ENCODE data around the gene STMN1. TPM values are rescaled to one million over a fixed set of nuclear protein-coding genes. Genes with fewer than 3 reads are reported as not detected.

Gene STMN1
- total RNA-seq = 235 and 276 TPM in 2 replicates

DNA sequence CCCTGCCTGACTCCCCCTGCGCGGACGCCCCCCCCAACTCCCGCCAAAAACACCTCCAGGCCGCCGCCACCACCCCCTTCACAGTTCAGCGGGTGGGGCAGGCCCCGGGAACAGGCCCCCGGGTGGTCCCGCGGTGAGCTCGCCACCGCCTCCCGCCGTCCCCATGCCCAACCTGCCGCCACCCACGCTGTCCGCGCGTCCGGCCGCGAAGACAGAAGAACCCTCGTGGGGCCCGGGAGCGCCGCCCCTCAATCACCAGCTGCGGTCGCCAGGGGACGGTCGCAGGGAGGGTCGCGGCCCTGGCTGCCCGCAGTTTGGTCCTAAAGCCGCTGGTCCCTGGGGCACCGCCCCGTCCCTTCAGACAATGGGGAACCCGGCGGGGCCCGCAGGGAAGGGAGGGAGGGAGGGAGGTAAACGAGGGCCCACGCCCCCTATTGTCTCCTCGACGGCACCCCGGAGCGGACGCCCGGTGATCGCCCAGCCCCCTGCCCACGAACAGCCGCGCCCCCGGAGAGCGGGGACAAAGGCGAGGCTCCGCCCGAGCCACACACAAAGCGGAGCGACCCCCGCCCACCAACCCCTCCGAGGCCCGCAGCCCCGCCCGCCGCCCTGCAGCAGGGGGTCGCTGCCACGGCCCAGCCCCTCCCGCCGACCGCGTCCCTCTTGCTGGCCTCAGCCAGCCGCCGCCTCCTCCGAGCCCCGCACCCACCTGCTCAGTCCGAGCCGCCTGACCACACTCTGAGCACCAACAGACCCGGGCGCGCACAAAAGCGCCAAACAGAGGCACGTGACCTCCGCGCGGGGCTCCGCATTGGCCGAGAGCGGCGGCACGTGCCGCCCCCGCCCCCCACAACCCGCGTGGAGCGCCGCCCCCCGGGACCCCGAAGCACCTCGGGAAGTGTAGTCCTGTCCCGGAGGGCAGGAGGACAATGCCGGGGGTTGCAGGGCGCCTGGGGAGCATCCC is at the start of gene STMN1:
TSS of gene STMN1 (minus strand) at position 740 of the 964 bp plus-strand sequence. CDS start 1,743 bp downstream, outside the sequence.

DNA sequence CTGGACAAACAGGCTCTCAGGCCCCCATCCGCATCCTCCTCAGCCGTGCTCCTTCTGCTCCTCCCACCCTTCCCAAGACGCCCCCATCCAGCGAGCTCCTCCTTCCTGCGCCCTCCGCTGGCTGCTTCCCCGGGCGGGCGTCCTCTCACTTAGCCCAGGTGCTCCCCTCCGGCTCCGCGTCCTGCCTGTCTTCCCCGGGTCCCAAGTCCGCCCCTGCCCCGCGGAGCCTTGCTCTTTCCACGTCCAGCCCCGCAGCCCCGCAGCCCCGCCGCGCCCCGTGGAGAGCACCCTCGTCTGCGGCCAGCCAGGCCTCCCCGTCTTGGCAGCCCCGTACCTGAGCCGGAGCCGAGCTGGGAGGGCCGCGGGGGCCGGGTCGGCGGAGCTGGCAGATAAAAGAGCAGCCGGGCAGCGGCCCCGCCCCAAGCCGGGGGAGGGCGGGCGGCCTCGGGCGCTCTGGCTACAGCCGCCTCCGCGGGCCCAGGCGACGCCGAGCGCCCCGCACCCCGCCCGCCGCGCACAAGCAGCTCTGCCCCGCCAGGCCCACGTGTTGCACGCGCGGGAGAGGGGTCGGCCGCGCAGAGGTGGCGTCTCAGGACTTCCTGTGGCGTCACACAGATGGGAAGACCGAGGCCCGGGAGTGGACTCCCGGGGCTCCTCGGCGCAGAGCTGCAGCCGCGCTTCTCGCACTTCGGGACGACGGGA is 30.9 kb downstream of the STMN1 start, which contains the start of gene PAQR7:
TSS of gene PAQR7 (minus strand) at position 555 of the 702 bp plus-strand sequence. CDS start 11,869 bp downstream, outside the sequence.

GRCh38 chr1:25858906-25859789 is 47.1 kb downstream of the STMN1 start, which contains the start of gene AUNIP:
TSS of gene AUNIP (minus strand) at chr1:25859457. CDS start at chr1:25859357, 100 bp downstream.

Small RNAs within 50 kb of the gene (small RNA-seq; reads per million reads assigned to genes)
- gene AL033528.1 (not detected), gene RF00019 (not detected), gene SNRPFP2 (not detected)

Other genes with a start within 250 kb of the STMN1 start
- gene SELENON, start 106.2 kb downstream of the STMN1 start, total RNA-seq = 55.7 and 91.8 TPM in 2 replicates
- gene MTFR1L, start 86.5 kb downstream of the STMN1 start, total RNA-seq = 30.3 and 33.1 TPM in 2 replicates
- gene AUNIP, start 47.0 kb downstream of the STMN1 start, total RNA-seq = 5.2 and 6.5 TPM in 2 replicates
- gene PAQR7, start 30.7 kb downstream of the STMN1 start, total RNA-seq = 2.7 and 4.4 TPM in 2 replicates
- gene PAFAH2, start 91.6 kb upstream of the STMN1 start, total RNA-seq = 5.7 and 7.0 TPM in 2 replicates
- gene EXTL1, start 115.4 kb upstream of the STMN1 start, total RNA-seq = under 0.01 TPM in 2 replicates
- gene SLC30A2, start 139.7 kb upstream of the STMN1 start, total RNA-seq = not detected in 2 replicates
- not detected in 2 replicates for gene TRIM63, start 161.2 kb upstream of the STMN1 start, total RNA-seq
- 8.9 and 9.4 TPM in 2 replicates for gene PDIK1L, start 205.4 kb upstream of the STMN1 start, total RNA-seq